Kidney capillary endothelial cell (primary cell): ENCODE results near the gene SERAC1.
"Not testable (repeated sequence)": the region's sequence is repeated elsewhere in the genome, so short reads cannot be mapped to it uniquely, and the experiment has no call there.

Source experiments
- DNase-seq: peaks from one replicate; pipeline ENCODE4 v3.0.0-alpha.2; 2018; ENCODE audit warnings: low spot score

The SERAC1 gene

DNA sequence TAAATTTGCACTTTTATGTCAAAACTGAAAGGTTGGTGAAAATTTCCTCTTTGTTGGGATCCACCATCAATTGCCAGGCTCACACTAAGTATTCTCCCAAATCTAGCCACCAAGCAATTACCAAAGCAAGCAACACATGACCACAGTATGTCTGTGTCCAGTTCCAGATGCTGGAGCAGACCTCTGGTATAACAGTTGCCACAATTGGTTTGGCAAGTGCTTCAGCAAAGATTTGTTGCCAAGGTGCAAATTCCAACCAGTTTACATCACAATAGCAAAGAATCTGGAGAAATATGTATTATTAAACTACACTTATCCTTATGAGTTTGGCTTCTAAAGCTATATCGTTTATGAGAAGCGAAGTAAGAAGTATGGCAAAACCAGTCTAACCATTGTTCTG is 6.5 kb upstream of the SERAC1 start:
- DNase-seq: no peak

DNA sequence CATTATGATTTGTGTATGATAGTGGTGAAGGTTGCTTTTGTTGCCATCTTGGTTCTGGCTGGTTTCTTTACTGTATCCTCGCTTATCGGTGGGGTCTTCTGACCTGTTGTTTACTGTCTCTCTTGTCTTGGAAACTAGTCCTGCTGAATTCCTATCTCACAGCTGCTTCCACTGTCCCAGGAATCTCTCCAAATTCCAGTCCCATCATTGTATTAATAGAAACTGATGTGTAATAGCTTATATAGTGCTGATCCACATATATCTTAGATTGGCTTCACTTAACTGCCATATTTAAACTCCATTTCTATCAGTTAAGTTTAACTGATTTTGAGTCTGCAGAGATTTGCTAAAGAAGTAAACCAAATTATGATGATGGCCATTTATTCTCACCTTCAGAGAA is 6.0 kb upstream of the SERAC1 start:
- no peak for DNase-seq

GRCh38 chr6:158172001-158172400 is 3.9 kb upstream of the SERAC1 start:
- no peak for DNase-seq

GRCh38 chr6:158170656-158171081 is 2.6 kb upstream of the SERAC1 start:
- peak; percentile 52 for DNase-seq

DNA sequence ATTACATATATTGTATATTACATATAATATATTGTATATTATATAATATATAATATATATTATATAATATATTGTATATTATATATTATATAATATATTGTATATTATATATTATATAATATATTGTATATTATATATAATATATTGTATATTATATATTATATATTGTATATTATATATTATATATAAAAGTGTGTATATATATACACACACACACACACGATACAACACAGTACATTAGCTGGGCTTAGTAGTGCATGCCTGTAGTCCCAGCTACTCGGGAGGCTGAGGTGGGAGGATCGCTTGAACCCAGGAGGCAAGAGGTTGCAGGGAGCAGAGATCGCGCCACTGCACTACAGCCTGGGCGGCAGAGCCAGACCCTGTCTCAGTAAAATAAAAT is 1.6 kb upstream of the SERAC1 start:
- not testable (repeated sequence) for DNase-seq

- DNase-seq: no peak
Measured at GRCh38 chr6:158165919-158166416, 2.1 kb downstream of the SERAC1 start.

DNA sequence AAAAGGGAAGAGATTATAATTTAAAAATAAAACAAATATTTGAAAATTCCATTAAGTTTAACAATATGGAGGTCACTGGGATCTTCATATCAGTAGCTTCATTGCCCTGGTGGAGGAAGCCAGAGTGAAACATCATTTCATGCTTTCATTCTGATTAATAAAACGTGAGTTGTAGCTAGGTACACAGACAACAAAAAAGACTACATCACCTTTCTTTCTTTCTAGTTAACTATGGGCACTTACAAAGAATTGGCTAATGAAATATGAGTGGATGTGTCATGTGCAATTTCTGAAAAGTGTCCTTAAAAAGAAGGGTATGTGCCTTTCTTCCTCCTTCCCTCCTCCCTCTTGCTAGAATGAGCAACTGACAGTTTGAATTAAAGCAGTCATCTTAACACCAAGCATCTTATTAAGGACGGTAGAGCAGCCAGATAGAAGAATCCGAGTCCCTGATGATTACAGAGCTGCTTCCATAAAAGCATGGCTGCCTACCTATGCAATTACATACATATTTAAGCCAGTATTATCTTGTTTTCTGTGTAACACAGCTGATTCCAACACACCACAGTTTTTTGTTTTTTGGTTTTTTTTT is 3.4 kb downstream of the SERAC1 start:
- no peak for DNase-seq

DNA sequence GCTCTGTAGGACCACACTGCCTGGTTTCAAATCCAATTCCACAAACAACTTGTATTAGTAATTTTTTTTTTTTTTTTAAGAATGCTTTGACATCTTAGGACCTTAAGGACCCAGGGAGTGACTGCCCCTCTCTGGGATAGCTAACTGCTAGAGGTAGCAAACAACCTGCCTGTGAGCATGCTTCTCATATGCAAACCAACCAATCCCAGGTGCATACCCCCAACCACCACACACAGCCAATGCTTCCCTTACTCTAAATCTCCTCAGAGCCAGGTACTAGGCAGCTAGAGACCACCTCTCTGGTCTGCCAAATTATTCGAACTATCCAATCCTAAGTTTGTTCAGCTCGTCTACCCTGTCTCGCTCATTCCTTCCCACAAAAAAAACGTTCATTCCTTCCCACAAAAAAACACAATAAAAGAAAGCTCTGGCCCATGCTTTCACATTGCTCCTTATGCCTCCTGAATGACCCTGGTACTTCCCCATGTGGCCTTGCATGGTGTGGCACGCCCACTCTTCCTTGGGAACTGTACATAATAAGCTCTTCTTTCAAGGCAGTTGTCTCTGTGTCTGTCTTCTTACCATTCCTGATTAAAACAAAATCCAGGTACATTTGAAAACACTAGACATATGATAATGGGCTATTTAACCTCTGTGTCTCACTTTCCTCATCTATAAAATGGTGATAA is 6.4 kb downstream of the SERAC1 start:
- no peak for DNase-seq

GRCh38 chr6:158160932-158161539 is 7.0 kb downstream of the SERAC1 start:
- no peak for DNase-seq

- no peak for DNase-seq
Measured at GRCh38 chr6:158158748-158159147, 9.3 kb downstream of the SERAC1 start.

DNA sequence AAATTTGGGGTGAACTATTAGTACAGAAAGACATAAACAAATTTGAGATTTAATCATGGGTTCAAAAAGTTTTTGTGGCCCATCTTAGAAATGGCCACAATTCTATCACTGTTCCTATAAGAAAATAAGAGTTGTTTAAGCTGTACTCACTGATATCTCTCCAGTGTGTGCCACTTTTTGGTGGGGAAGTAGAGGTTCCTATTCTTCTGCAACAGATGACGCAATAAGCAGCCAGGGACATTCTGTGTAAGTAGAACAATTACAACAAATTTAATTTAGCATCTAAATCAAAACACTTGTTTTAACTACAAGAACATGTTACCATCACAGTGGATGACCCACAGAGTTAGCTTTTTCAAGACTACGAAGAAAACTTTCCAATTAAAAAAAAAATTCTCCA is 9.9 kb downstream of the SERAC1 start:
- no peak for DNase-seq

GRCh38 chr6:158157064-158157764 is 10.8 kb downstream of the SERAC1 start:
- DNase-seq: no peak

- DNase-seq: no peak
Measured at GRCh38 chr6:158154816-158155215, 13.2 kb downstream of the SERAC1 start.

GRCh38 chr6:158153576-158153975 is 14.5 kb downstream of the SERAC1 start:
- DNase-seq: no peak

DNA sequence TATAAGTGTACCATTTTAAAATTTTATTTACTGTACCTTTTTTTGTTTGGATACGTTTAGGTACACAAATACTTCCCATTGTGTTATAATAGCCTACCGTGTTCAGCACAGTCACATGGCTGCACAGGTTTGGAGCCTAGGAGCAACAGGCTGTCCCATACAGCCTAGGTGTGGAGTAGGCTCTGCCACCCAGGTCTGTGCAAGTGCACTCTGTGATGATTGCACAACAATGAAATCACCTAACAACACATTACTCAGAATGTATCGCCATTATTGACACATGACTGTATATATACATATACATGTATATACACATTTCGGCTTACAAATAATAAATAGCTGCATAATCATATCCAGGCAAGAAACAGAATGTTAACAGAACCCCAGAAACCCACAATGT is 15.4 kb downstream of the SERAC1 start:
- DNase-seq: no peak

DNA sequence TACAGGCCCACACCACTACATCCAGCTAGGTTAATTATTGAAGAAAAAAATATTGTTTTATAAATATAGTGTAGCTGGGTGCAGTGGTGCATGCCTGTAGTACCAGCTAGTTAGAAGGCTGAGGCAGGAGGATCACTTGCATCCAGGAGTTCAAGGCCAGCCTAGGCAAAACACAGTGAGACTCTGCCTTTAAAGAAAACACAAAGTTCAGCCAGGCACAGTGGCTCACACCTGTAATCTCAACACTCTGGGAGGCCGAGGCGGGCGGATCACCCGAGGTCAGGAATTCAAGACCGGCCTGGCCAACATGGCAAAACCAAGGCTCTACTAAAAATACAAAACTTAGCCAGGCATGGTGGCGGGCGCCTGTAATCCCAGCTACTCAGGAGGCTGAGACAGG is 16.0 kb downstream of the SERAC1 start:
- not testable (repeated sequence) for DNase-seq

- DNase-seq: no peak
Measured at GRCh38 chr6:158150701-158151100, 17.4 kb downstream of the SERAC1 start.

DNA sequence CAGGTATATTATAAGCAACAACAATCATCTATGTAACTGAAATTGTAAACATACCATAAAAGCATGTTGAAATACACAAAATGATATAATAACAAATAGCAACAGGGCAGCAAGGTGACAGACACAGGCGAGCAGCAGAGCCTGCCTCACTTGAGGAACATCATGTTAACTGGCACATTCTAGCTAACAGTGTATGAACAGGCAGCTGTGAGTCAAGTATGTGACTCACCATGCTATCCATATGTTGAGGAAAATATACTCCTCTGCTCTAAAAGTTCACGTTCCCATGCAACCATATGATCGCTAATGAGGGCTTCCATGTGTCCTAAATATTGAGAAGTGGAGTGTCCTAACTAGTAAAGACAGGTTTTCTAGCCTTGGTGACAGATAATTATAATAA is 18.4 kb downstream of the SERAC1 start:
- peak; percentile 24 for DNase-seq

DNA sequence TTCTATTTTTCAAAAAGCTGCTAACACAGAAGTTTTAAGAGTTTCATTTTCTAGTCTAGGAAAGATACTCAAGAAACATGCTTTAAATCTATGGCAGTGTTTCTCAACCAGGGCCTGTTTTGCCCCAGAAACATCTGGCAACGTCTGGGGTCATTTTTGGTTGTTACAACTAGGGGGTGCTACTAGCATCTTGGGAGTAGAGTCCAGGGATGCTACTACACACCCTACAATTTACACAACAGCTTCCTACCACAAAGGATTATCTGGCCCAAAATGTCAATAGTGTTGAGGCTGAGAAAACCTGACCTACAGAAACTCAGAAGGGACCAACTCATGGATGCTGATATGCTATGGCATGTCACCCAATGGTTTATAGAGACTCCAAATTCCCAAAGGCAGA is 24.4 kb downstream of the SERAC1 start:
- no peak for DNase-seq

DNA sequence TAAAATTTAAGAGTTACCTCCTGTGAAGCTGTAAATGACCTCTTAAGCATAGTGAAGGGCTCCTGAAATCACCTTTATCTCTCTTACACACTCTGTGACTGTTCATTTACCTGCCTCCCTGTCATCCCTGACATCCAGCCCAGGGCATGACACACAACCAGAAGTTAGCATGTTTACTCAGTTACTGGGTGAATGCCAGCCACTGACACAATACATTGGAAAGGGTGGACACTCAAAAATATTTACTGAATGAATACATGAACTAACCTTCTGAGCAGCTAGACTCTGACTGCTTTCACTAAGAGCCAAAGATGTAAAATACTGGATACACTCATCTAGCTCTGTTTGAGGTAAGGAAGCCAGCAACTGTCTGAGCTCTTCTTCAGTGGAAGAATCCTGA is 25.3 kb downstream of the SERAC1 start:
- DNase-seq: no peak

DNA sequence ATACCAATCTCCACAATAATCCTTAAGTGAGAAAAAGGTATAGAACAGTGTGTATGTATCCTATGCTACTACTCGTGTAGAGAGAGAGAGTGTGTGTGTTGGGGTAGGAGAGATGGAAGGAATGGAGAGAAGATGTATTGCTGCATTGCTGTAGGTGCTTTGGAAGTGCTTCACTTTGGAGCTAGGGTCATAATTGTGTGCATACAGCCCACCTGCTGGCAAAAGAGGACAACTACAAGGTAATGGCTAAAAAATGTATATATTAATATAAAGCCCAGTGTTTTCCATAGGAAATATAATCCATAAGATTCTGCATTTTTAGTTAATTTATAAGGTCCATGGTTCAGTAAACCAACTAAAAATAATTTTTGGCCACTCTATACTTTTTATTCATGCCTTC is 36.1 kb downstream of the SERAC1 start:
- peak; percentile 33 for DNase-seq

GRCh38 chr6:158125271-158125670 is 42.8 kb downstream of the SERAC1 start:
- DNase-seq: no peak

- DNase-seq: no peak
Measured at GRCh38 chr6:158124288-158124687, 43.8 kb downstream of the SERAC1 start.
